ENCODE results near the gene TRAPPC2.
"Not testable (repeated sequence)": the region's sequence is repeated elsewhere in the genome, so short reads cannot be mapped to it uniquely, and the experiment has no call there.

TRAPPC2 gene

GRCh38 chrX:13742397-13743176 is 8.2 kb upstream of the TRAPPC2 start:
- peak; percentile 7 for DNase-seq

- DNase-seq, result no peak
Measured at GRCh38 chrX:13741695-13742094, 7.3 kb upstream of the TRAPPC2 start.

GRCh38 chrX:13733506-13733905 is 914 bp downstream of the TRAPPC2 start:
- no peak for DNase-seq

GRCh38 chrX:13732246-13733067 is 2.0 kb downstream of the TRAPPC2 start:
- no peak for DNase-seq

GRCh38 chrX:13730523-13730922 is 3.9 kb downstream of the TRAPPC2 start:
- DNase-seq, result not testable (repeated sequence)

- DNase-seq, result not testable (repeated sequence)
Measured at GRCh38 chrX:13726583-13726982, 7.8 kb downstream of the TRAPPC2 start.

GRCh38 chrX:13724878-13725277 is 9.5 kb downstream of the TRAPPC2 start:
- peak; percentile 55 for DNase-seq

- DNase-seq, result no peak
Measured at GRCh38 chrX:13721819-13722519, 12.5 kb downstream of the TRAPPC2 start.

GRCh38 chrX:13721371-13721770 is 13.0 kb downstream of the TRAPPC2 start:
- no peak for DNase-seq

- DNase-seq, result peak; percentile 21
Measured at GRCh38 chrX:13719192-13719856, 15.1 kb downstream of the TRAPPC2 start.

- DNase-seq, result no peak
Measured at GRCh38 chrX:13717700-13718472, 16.5 kb downstream of the TRAPPC2 start.

- peak; percentile 65 for DNase-seq
Measured at GRCh38 chrX:13716905-13717304, 17.5 kb downstream of the TRAPPC2 start.

- DNase-seq, result no peak
Measured at GRCh38 chrX:13716455-13716854, 18.0 kb downstream of the TRAPPC2 start.

- DNase-seq, result no peak
Measured at GRCh38 chrX:13711141-13711540, 23.3 kb downstream of the TRAPPC2 start.

- no peak for DNase-seq
Measured at GRCh38 chrX:13703589-13703988, 30.8 kb downstream of the TRAPPC2 start.

- no peak for DNase-seq
Measured at GRCh38 chrX:13703135-13703534, 31.3 kb downstream of the TRAPPC2 start.

GRCh38 chrX:13702111-13702789 is 32.2 kb downstream of the TRAPPC2 start:
- DNase-seq, result no peak

GRCh38 chrX:13700380-13700779 is 34.0 kb downstream of the TRAPPC2 start:
- no peak for DNase-seq

- no peak for DNase-seq
Measured at GRCh38 chrX:13699183-13699826, 35.1 kb downstream of the TRAPPC2 start.

GRCh38 chrX:13698432-13698831 is 36.0 kb downstream of the TRAPPC2 start:
- DNase-seq, result no peak

- DNase-seq, result no peak
Measured at GRCh38 chrX:13697976-13698375, 36.4 kb downstream of the TRAPPC2 start.
